OCI-LY7 (cell line): ENCODE results near the gene LRRFIP1.

ENCODE experiments used
- EZH2phosphoT487 ChIP-seq: fragments of 200-600 bp; sonication (generic); IDR thresholded peaks from 2 replicates; pipeline ENCODE4 v1.6.1; 2018; ENCODE audit warnings: low read depth, borderline replicate concordance, mild to moderate bottlenecking, mixed run types, antibody characterized with exemption, low read length, moderate library complexity, mixed read lengths
- TF ChIP-seq, protein P1 (sequence below): fragments of 200-600 bp; sonication (generic); conservative IDR thresholded peaks from 2 replicates; pipeline ENCODE4 v1.5.1; 2014; ENCODE audit warnings: mild to moderate bottlenecking, antibody characterized with exemption, low read length, moderate library complexity, mixed read lengths

DNA sequence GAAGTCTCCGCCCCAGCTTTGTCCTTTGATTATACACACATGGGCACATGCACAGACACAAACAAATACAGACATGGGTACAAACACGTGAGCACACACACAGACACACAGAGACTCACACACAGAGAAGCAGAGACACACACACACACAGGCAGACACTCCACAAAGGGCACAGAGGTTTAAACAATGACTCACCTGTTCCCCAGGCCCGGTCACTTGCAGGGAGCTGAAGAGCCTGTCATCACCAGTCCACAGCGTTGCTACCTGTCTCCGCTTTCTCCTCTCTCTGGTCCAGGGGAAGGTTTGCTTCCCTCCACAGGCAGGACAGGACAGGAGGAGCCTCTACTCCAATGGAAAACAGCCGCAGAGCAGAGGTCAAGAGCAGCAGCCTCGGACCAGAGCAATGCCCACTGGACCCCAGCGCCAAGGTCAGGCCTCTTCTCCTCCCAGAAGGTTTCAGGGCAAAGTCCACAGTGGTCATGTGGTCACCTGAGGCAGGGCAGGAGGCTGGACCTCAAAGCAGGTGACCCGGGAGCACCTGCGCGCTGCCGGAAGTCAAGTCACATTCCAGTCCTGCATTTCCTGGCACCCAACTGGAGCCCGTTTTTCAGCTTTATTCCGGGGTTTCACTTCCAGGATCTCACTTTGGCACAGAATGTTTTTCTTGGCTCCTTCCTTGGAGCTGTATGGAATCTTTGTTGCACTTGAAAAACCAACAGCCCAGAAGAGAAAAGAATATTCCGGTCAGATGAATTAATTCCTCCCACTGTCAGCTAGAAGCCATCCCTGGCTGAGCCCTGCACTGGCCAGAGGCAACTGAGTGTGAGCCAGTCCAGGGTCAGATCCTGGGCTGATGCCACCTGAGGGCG is 36.9 kb upstream of the LRRFIP1 start, which contains the start of gene RAB17:
- TF ChIP-seq, protein P1, sequence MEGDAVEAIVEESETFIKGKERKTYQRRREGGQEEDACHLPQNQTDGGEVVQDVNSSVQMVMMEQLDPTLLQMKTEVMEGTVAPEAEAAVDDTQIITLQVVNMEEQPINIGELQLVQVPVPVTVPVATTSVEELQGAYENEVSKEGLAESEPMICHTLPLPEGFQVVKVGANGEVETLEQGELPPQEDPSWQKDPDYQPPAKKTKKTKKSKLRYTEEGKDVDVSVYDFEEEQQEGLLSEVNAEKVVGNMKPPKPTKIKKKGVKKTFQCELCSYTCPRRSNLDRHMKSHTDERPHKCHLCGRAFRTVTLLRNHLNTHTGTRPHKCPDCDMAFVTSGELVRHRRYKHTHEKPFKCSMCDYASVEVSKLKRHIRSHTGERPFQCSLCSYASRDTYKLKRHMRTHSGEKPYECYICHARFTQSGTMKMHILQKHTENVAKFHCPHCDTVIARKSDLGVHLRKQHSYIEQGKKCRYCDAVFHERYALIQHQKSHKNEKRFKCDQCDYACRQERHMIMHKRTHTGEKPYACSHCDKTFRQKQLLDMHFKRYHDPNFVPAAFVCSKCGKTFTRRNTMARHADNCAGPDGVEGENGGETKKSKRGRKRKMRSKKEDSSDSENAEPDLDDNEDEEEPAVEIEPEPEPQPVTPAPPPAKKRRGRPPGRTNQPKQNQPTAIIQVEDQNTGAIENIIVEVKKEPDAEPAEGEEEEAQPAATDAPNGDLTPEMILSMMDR = no peak
- no peak for TF ChIP-seq EZH2phosphoT487
